ENCODE data around the gene PROCA1. TPM values are rescaled to one million over a fixed set of nuclear protein-coding genes. Genes with fewer than 3 reads are reported as not detected.

Gene PROCA1
- total and polyA plus RNA-seq, 9 of the 15 experiments (the other 6 are each of a cell fraction or from before 2014, with no cell fraction given) = 0.78 to 16.2 (median 5.6) TPM

DNA sequence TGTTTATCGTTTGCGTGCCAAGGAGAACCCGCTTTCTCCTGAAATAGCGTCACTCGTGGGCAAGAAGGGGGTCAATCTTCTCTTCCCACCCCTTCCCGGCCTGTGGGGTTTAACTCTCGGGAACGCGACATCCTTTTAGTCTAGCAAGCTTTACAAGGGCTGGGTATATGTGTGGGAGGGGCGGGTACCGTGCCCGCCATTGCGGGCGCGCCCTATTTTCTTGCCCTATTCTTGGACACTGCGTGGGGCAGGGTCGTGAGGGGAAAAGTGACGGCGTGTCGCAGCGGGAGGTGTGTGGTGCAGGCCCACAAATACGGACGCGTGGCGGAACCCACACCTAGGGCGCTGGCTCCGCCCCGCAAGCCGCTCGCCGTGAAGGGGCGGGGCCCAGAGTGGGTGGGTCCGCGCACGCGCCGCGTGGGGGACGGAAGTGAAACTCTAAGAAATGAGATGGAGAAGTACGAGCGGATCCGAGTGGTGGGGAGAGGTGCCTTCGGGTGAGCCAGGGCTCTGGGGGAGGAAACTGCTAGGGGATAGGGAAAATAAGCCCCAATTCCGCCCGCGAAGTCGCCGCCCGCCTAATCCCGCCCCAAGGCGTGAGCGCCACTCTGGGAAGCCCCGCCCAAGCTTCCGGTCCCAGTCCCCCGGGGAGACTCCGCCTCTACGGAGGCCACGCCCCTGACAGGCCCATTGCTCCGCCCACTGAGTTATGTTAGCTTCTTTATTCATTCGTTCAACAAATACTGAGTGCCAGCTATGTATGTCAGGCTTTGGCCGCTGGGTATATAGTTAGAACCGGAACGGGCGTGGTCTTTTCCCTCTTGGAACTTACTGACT, 16.9 kb upstream of the PROCA1 start, which contains the start of gene NEK8 (continued):
- TF ChIP-seq, protein P1, sequence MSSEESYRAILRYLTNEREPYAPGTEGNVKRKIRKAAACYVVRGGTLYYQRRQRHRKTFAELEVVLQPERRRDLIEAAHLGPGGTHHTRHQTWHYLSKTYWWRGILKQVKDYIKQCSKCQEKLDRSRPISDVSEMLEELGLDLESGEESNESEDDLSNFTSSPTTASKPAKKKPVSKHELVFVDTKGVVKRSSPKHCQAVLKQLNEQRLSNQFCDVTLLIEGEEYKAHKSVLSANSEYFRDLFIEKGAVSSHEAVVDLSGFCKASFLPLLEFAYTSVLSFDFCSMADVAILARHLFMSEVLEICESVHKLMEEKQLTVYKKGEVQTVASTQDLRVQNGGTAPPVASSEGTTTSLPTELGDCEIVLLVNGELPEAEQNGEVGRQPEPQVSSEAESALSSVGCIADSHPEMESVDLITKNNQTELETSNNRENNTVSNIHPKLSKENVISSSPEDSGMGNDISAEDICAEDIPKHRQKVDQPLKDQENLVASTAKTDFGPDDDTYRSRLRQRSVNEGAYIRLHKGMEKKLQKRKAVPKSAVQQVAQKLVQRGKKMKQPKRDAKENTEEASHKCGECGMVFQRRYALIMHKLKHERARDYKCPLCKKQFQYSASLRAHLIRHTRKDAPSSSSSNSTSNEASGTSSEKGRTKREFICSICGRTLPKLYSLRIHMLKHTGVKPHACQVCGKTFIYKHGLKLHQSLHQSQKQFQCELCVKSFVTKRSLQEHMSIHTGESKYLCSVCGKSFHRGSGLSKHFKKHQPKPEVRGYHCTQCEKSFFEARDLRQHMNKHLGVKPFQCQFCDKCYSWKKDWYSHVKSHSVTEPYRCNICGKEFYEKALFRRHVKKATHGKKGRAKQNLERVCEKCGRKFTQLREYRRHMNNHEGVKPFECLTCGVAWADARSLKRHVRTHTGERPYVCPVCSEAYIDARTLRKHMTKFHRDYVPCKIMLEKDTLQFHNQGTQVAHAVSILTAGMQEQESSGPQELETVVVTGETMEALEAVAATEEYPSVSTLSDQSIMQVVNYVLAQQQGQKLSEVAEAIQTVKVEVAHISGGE (CRISPR knock-in tag; IDR thresholded peaks at IDR 0.05) = peak in 1 of 3 experiments; percentile 24; a peak in 1 of 6 replicates
- TF ChIP-seq, protein P2, sequence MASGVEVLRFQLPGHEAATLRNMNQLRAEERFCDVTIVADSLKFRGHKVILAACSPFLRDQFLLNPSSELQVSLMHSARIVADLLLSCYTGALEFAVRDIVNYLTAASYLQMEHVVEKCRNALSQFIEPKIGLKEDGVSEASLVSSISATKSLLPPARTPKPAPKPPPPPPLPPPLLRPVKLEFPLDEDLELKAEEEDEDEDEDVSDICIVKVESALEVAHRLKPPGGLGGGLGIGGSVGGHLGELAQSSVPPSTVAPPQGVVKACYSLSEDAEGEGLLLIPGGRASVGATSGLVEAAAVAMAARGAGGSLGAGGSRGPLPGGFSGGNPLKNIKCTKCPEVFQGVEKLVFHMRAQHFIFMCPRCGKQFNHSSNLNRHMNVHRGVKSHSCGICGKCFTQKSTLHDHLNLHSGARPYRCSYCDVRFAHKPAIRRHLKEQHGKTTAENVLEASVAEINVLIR (CRISPR knock-in tag; IDR thresholded peaks at IDR 0.05) = no peak
- TF ChIP-seq RBFOX2 (IDR thresholded peaks at IDR 0.05; ENCODE audit: low read depth, low read length) (peak; percentile 95), BCOR (IDR thresholded peaks at IDR 0.05) (0 out of 2 replicates have a peak, but pooled peaks have one; percentile 2), PHTF2 (CRISPR knock-in tag; IDR thresholded peaks at IDR 0.05) (no peak), HDAC6 (IDR thresholded peaks at IDR 0.05; ENCODE audit: low read depth, low read length) (0 out of 2 replicates have a peak, but pooled peaks have one; percentile 66), TEAD4 (IDR thresholded peaks at IDR 0.05; ENCODE audit: low read length) (peak; percentile 34; the same call in 1 of the 2 replicates), TEAD4 (CRISPR knock-in tag; IDR thresholded peaks at IDR 0.05; ENCODE audit: borderline replicate concordance) (no peak), RFX1 (IDR thresholded peaks at IDR 0.05) (no peak), NONO (IDR thresholded peaks at IDR 0.05; ENCODE audit: low read depth in 2 of 2, low read length in 1 of 2) (no peak), SPI1 (IDR thresholded peaks at IDR 0.05; ENCODE audit: borderline replicate concordance, low read depth, low read length) (peak; percentile 59; the same call in 1 of the 2 replicates), FOXJ3 (CRISPR knock-in tag; IDR thresholded peaks at IDR 0.05) (no peak), KAT7 (CRISPR knock-in tag; IDR thresholded peaks at IDR 0.05; ENCODE audit: borderline replicate concordance) (0 out of 2 replicates have a peak, but pooled peaks have one; percentile 77), NFYB (IDR thresholded peaks at IDR 0.05; ENCODE audit: extremely low read depth, insufficient read length) (no peak), ZNF140 (CRISPR knock-in tag; IDR thresholded peaks at IDR 0.05) (no peak), ZFPM2 (CRISPR knock-in tag; IDR thresholded peaks at IDR 0.05) (peak; percentile 82; the same call in 1 of the 2 replicates)
- TF ChIP-seq, protein P3, sequence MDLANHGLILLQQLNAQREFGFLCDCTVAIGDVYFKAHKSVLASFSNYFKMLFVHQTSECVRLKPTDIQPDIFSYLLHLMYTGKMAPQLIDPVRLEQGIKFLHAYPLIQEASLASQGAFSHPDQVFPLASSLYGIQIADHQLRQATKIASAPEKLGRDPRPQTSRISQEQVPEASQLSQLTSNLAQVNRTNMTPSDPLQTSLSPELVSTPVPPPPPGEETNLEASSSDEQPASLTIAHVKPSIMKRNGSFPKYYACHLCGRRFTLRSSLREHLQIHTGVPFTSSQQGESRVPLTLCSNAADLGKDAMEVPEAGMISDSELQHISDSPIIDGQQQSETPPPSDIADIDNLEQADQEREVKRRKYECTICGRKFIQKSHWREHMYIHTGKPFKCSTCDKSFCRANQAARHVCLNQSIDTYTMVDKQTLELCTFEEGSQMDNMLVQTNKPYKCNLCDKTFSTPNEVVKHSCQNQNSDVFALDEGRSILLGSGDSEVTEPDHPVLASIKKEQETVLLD (IDR thresholded peaks at IDR 0.05) = peak; percentile 88
- TF ChIP-seq, protein P4, sequence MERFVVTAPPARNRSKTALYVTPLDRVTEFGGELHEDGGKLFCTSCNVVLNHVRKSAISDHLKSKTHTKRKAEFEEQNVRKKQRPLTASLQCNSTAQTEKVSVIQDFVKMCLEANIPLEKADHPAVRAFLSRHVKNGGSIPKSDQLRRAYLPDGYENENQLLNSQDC (CRISPR knock-in tag; IDR thresholded peaks at IDR 0.05) = 0 out of 2 replicates have a peak, but pooled peaks have one; percentile 20
- TF ChIP-seq, protein P5, sequence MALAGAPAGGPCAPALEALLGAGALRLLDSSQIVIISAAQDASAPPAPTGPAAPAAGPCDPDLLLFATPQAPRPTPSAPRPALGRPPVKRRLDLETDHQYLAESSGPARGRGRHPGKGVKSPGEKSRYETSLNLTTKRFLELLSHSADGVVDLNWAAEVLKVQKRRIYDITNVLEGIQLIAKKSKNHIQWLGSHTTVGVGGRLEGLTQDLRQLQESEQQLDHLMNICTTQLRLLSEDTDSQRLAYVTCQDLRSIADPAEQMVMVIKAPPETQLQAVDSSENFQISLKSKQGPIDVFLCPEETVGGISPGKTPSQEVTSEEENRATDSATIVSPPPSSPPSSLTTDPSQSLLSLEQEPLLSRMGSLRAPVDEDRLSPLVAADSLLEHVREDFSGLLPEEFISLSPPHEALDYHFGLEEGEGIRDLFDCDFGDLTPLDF (CRISPR knock-in tag; IDR thresholded peaks at IDR 0.05) = 0 out of 2 replicates have a peak, but pooled peaks have one; percentile 26
